GM12878 (cell line): ENCODE data around the gene PRKCE. TPM values are rescaled to one million over a fixed set of nuclear protein-coding genes. Genes with fewer than 3 reads are reported as not detected.

Experiments used
- ATF7 ChIP-seq: fragments of 450-650 bp; IDR thresholded peaks from 2 replicates; pipeline ENCODE4 v1.6.1; 2016; ENCODE audit warnings: low read depth, mild to moderate bottlenecking
- BHLHE40 ChIP-seq, 2 experiments: fragments of 450-650 bp in 1 of 2; IDR thresholded peaks; 2 replicates each; pipeline ENCODE4 v1.6.1; 2011 to 2017; ENCODE audit warnings: low read depth in 2 of 2, borderline replicate concordance in 1 of 2, improper control_type of control experiment in 1 of 2, low read length in 1 of 2, mild to moderate bottlenecking in 1 of 2
- CHD2 ChIP-seq: IDR thresholded peaks from 2 replicates; pipeline ENCODE4 v1.6.1; 2011; ENCODE audit warnings: low read depth, low read length, improper control_type of control experiment, borderline replicate concordance
- E2F8 ChIP-seq: fragments of 450-650 bp; IDR thresholded peaks from 2 replicates; pipeline ENCODE4 v1.6.1; 2018; ENCODE audit warnings: mild to moderate bottlenecking, low read depth, moderate library complexity; ENCODE audit not compliant: partially characterized antibody
- ETV6 ChIP-seq, 2 experiments: fragments of 450-650 bp in 1 of 2; IDR thresholded peaks in 1 of 2; conservative IDR thresholded peaks in 1 of 2; 2 replicates each; pipeline ENCODE4 v1.6.1; 2014; ENCODE audit warnings: antibody characterized with exemption in 1 of 2, borderline replicate concordance in 1 of 2, low read depth in 1 of 2, mild to moderate bottlenecking in 1 of 2, moderate library complexity in 1 of 2
- FOXM1 ChIP-seq: IDR thresholded peaks from 2 replicates; pipeline ENCODE4 v1.6.1; 2012; ENCODE audit warnings: low read depth, mild to moderate bottlenecking, inconsistent platforms, low read length, moderate library complexity
- MTA3 ChIP-seq: IDR thresholded peaks from 2 replicates; pipeline ENCODE4 v1.6.1; 2012; ENCODE audit warnings: low read length, inconsistent platforms, borderline replicate concordance
- NR2C1 ChIP-seq: fragments of 450-650 bp; IDR thresholded peaks from 2 replicates; pipeline ENCODE4 v1.6.1; 2017; ENCODE audit warnings: antibody characterized with exemption, mild to moderate bottlenecking, moderate library complexity
- RELA ChIP-seq: fragments of 450-650 bp; IDR thresholded peaks from 2 replicates; pipeline ENCODE4 v1.8.0; 2014; ENCODE audit warnings: borderline replicate concordance; ENCODE audit not compliant: partially characterized antibody
- RELB ChIP-seq: fragments of 450-650 bp; IDR thresholded peaks from 2 replicates; pipeline ENCODE4 v1.6.1; 2017; ENCODE audit warnings: low read depth, mild to moderate bottlenecking, moderate library complexity
- REST ChIP-seq: IDR thresholded peaks from 2 replicates; pipeline ENCODE4 v1.6.1; 2012; ENCODE audit warnings: mild to moderate bottlenecking, low read depth, low read length
- SKIL ChIP-seq: fragments of 450-650 bp; IDR thresholded peaks from 2 replicates; pipeline ENCODE4 v1.6.1; 2017; ENCODE audit warnings: mild to moderate bottlenecking, low read depth, inconsistent platforms; ENCODE audit not compliant: poor library complexity, severe bottlenecking
- SMAD1 ChIP-seq: fragments of 450-650 bp; IDR thresholded peaks from 2 replicates; pipeline ENCODE4 v1.6.1; 2018; ENCODE audit warnings: mild to moderate bottlenecking, low read depth; ENCODE audit not compliant: partially characterized antibody
- SP1 ChIP-seq: IDR thresholded peaks from one replicate; pipeline ENCODE4 v1.6.1; 2011; ENCODE audit warnings: low read depth, low read length
- polyA plus RNA-seq, 11 experiments: library from polyadenylated mRNA; depleted of rRNA in 4 of 11; unstranded in 6 of 11; stranded (reverse) in 5 of 11; fragments of >200 nt; fragmentation: Nextera tagmentation in 4 of 11; fragmentation: Illumina TruSeq in 1 of 11; extraction: Ambion mirVana in 4 of 11; extraction: Trizol in 1 of 11; gene quantifications; 1 replicate in 1 of 11; 2 replicates in 10 of 11; pipeline versions ENCODE4 v1.2.1 to v1.2.3, GENCODE V29; 2011 to 2016; ENCODE audit warnings: inconsistent platforms in 2 of 11, missing spikeins in 2 of 11, low read depth in 1 of 11
- total RNA-seq, 4 experiments: library from RNA; depleted of rRNA in 3 of 4; stranded (reverse); fragments of >200 nt in 3 of 4; fragmentation: Illumina TruSeq in 1 of 4; extraction: Trizol in 1 of 4; gene quantifications; 2 replicates each; pipeline versions ENCODE4 v1.2.1 to v1.2.3, GENCODE V29; 2013 to 2021

PRKCE gene
- total and polyA plus RNA-seq, 10 of the 15 experiments (the other 5 are each of a cell fraction or from before 2014, with no cell fraction given): 2.6 to 28.2 (median 11.3) TPM

- TF ChIP-seq RELB (peak; percentile 89), REST (no peak), SP1 (no peak), E2F8 (peak; percentile 52), ETV6 (conservative IDR thresholded peaks at IDR 0.05 in 1 of 2, IDR thresholded peaks at IDR 0.05 in 1 of 2; ENCODE audit: borderline replicate concordance in 1 of 2, low read depth in 1 of 2) (0 out of 4 replicates have a peak, but pooled peaks of 1 of the 2 experiments have one; percentile 27), FOXM1 (peak; percentile 41; the same call in 1 of the 2 replicates), CHD2 (peak; percentile 63), ATF7 (peak; percentile 99), BHLHE40 (IDR thresholded peaks at IDR 0.05; ENCODE audit: borderline replicate concordance in 1 of 2, low read depth in 2 of 2, low read length in 1 of 2) (peak; percentile 33 to 45; a peak in 1 of 4 replicates), SMAD1 (peak; percentile 78), MTA3 (peak; percentile 73; the same call in 1 of the 2 replicates), RELA (no peak), SKIL (peak; percentile 86), NR2C1 (no peak)
Measured at GRCh38 chr2:46229134-46230063, 577.9 kb downstream of the PRKCE start (continued).
